Neural cell (in vitro differentiated cells): ENCODE results near the gene QSOX1.

Experiments
- CTCF ChIP-seq: fragments of 450-650 bp; IDR thresholded peaks from 2 replicates; pipeline ENCODE4 v1.5.1; 2014; ENCODE audit warnings: antibody characterized with exemption, mild to moderate bottlenecking, moderate library complexity; ENCODE audit not compliant: poor library complexity, severe bottlenecking
- MXI1 ChIP-seq: fragments of 450-650 bp; conservative IDR thresholded peaks from 2 replicates; pipeline ENCODE4 v1.6.1; 2014; ENCODE audit warnings: antibody characterized with exemption, mild to moderate bottlenecking; ENCODE audit not compliant: poor library complexity, severe bottlenecking
- SMC3 ChIP-seq: fragments of 450-650 bp; conservative IDR thresholded peaks from 2 replicates; pipeline ENCODE4 v1.6.1; 2014; ENCODE audit warnings: antibody characterized with exemption, mild to moderate bottlenecking, moderate library complexity; ENCODE audit not compliant: poor library complexity

- TF ChIP-seq SMC3 (no peak), CTCF (no peak), MXI1 (no peak)
Measured at GRCh38 chr1:180123463-180123936, 31.2 kb upstream of the QSOX1 start.
